ENCODE data around the gene CACNG1.

Gene CACNG1

GRCh38 chr17:67050471-67051154, 6.3 kb downstream of the CACNG1 start:
- H3K27ac ChIP-seq (ENCODE audit: low read length), result no peak overlapping the region
- no peak overlapping the region for H2AFZ ChIP-seq (ENCODE audit: low read length)
- H3K27me3 ChIP-seq (replicated peaks; ENCODE audit: insufficient read depth, low read length), result no peaks in the 10 kb centered on the region
- H3K9me3 ChIP-seq (replicated peaks; ENCODE audit: insufficient read depth, low read length), result no peaks in the 10 kb centered on the region
- H3K4me3 ChIP-seq (ENCODE audit: low read length), result no peak overlapping the region
- H3K4me1 ChIP-seq (ENCODE audit: low read length), result no peaks in the 10 kb centered on the region
- no peaks in the 10 kb centered on the region for H4K20me1 ChIP-seq (ENCODE audit: insufficient read depth, low read length)
- no peaks in the 10 kb centered on the region for H3F3A ChIP-seq (ENCODE audit: insufficient read depth, low read length)
- TF ChIP-seq EZH2 (optimal IDR thresholded peaks at IDR 0.05; ENCODE audit: low read depth, low read length), result no peak
- no peak for TF ChIP-seq CTCF (IDR thresholded peaks at IDR 0.05; ENCODE audit: low read length)
- TF ChIP-seq EZH2phosphoT487 (IDR thresholded peaks at IDR 0.05; ENCODE audit: low read length), result no peak
- H3K9me2 ChIP-seq (replicated peaks; ENCODE audit: insufficient read depth, low read length), result no peaks in the 10 kb centered on the region
- DNase-seq, result no peak
- H3K79me2 ChIP-seq (ENCODE audit: low read length), result no peaks in the 10 kb centered on the region
- H3K4me2 ChIP-seq (ENCODE audit: low read depth, low read length), result no peak overlapping the region
- no peak overlapping the region for H3K9ac ChIP-seq (ENCODE audit: low read length)
- no peaks in the 10 kb centered on the region for H3K36me3 ChIP-seq (replicated peaks; ENCODE audit: insufficient read depth, low read length)

GRCh38 chr17:67051155-67051538, 6.8 kb downstream of the CACNG1 start:
- no peak for DNase-seq
- H3K4me3 ChIP-seq (ENCODE audit: low read length), result no peak overlapping the region
- H3K9me2 ChIP-seq (replicated peaks; ENCODE audit: insufficient read depth, low read length), result no peaks in the 10 kb centered on the region
- H3K79me2 ChIP-seq (ENCODE audit: low read length), result no peaks in the 10 kb centered on the region
- H3K9me3 ChIP-seq (replicated peaks; ENCODE audit: insufficient read depth, low read length), result no peaks in the 10 kb centered on the region
- no peak overlapping the region for H3K27ac ChIP-seq (ENCODE audit: low read length)
- H3K36me3 ChIP-seq (replicated peaks; ENCODE audit: insufficient read depth, low read length), result no peaks in the 10 kb centered on the region
- no peak overlapping the region for H2AFZ ChIP-seq (ENCODE audit: low read length)
- H3K4me1 ChIP-seq (ENCODE audit: low read length), result no peaks in the 10 kb centered on the region
- H3K9ac ChIP-seq (ENCODE audit: low read length), result no peak overlapping the region
- no peaks in the 10 kb centered on the region for H4K20me1 ChIP-seq (ENCODE audit: insufficient read depth, low read length)
- H3K4me2 ChIP-seq (ENCODE audit: low read depth, low read length), result no peak overlapping the region
- H3F3A ChIP-seq (ENCODE audit: insufficient read depth, low read length), result no peaks in the 10 kb centered on the region
- no peaks in the 10 kb centered on the region for H3K27me3 ChIP-seq (replicated peaks; ENCODE audit: insufficient read depth, low read length)
- TF ChIP-seq EZH2phosphoT487 (IDR thresholded peaks at IDR 0.05; ENCODE audit: low read length) (no peak), EZH2 (optimal IDR thresholded peaks at IDR 0.05; ENCODE audit: low read depth, low read length) (no peak), CTCF (IDR thresholded peaks at IDR 0.05; ENCODE audit: low read length) (no peak)

GRCh38 chr17:67051837-67052236, 7.5 kb downstream of the CACNG1 start:
- peak; percentile 26 for DNase-seq
- no peaks in the 10 kb centered on the region for H3K9me3 ChIP-seq (replicated peaks; ENCODE audit: insufficient read depth, low read length)

More at GRCh38 chr17:67051837-67052236, 7.5 kb downstream of the CACNG1 start:
- Histone ChIP-seq H3K9me2 (replicated peaks; ENCODE audit: insufficient read depth, low read length) (no peaks in the 10 kb centered on the region), H2AFZ (ENCODE audit: low read length) (peak overlapping the region; percentile 49; the same call in 1 of the 2 replicates), H3K4me2 (ENCODE audit: low read depth, low read length) (peak overlapping the region; percentile 35), H4K20me1 (ENCODE audit: insufficient read depth, low read length) (no peaks in the 10 kb centered on the region), H3K4me3 (ENCODE audit: low read length) (no peak overlapping the region; the same call in 1 of the 2 replicates), H3K36me3 (replicated peaks; ENCODE audit: insufficient read depth, low read length) (no peaks in the 10 kb centered on the region), H3K4me1 (ENCODE audit: low read length) (no peaks in the 10 kb centered on the region), H3K27ac (ENCODE audit: low read length) (no peak overlapping the region; the same call in 1 of the 2 replicates), H3F3A (ENCODE audit: insufficient read depth, low read length) (no peaks in the 10 kb centered on the region), H3K79me2 (ENCODE audit: low read length) (no peaks in the 10 kb centered on the region), H3K9ac (ENCODE audit: low read length) (no peak overlapping the region; the same call in 1 of the 2 replicates), H3K27me3 (replicated peaks; ENCODE audit: insufficient read depth, low read length) (no peaks in the 10 kb centered on the region)
- no peak for TF ChIP-seq EZH2 (optimal IDR thresholded peaks at IDR 0.05; ENCODE audit: low read depth, low read length)
- no peak for TF ChIP-seq CTCF (IDR thresholded peaks at IDR 0.05; ENCODE audit: low read length)
- TF ChIP-seq EZH2phosphoT487 (IDR thresholded peaks at IDR 0.05; ENCODE audit: low read length), result no peak

All from MM.1S (cell line).